Adrenal gland (tissue), 12 donors: ENCODE data around the gene TUBE1. TPM values are rescaled to one million over a fixed set of nuclear protein-coding genes. Genes with fewer than 3 reads are reported as not detected.

Source experiments
- DNase-seq, 7 donors: peaks; one replicate each; pipeline ENCODE4 v3.0.0-alpha.2; 2019 to 2020
- H3K27ac ChIP-seq, 5 donors: fragments of 200-600 bp; sonication (generic) in 4 of 5; 1 replicate in 3 of 5; 2 replicates in 2 of 5; pipeline versions ENCODE4 v1.5.1 to v1.8.0; 2016 to 2020; ENCODE audit warnings: mild to moderate bottlenecking in 1 of 5
- H3K27me3 ChIP-seq: fragments of 200-600 bp; 2 replicates; pipeline ENCODE4 v1.8.0; 2021
- H3K36me3 ChIP-seq, 2 donors: fragments of 200-600 bp; replicated peaks in 1 of 2; 1 replicate in 1 of 2; 2 replicates in 1 of 2; pipeline versions ENCODE4 v1.5.1 to v1.8.0; 2018 to 2022
- H3K4me1 ChIP-seq, 2 donors: fragments of 200-600 bp; replicated peaks in 1 of 2; 1 replicate in 1 of 2; 2 replicates in 1 of 2; pipeline versions ENCODE4 v1.5.1 to v1.8.0; 2018 to 2021
- H3K4me3 ChIP-seq, 4 donors: fragments of 200-600 bp; sonication (generic) in 3 of 4; one replicate each; pipeline ENCODE4 v1.5.1; 2016 to 2018
- H3K9me3 ChIP-seq, 3 donors: fragments of 200-600 bp; sonication (generic) in 1 of 3; replicated peaks in 1 of 3; 1 replicate in 2 of 3; 2 replicates in 1 of 3; pipeline versions ENCODE4 v1.5.1 to v1.8.0; 2016 to 2021
- CTCF ChIP-seq, 6 experiments: fragments of 450-650 bp in 4 of 6; fragments of 200-600 bp in 2 of 6; sonication (generic) in 1 of 6; IDR thresholded peaks; 1 replicate in 5 of 6; 2 replicates in 1 of 6; pipeline versions ENCODE4 v1.5.1 to v1.8.0; 2016 to 2021; ENCODE audit warnings: antibody characterized with exemption in 6 of 6, mild to moderate bottlenecking in 2 of 6, moderate library complexity in 1 of 6
- POLR2A ChIP-seq, 2 donors: fragments of 450-650 bp; IDR thresholded peaks; one replicate each; pipeline ENCODE4 v1.6.1; 2017; ENCODE audit warnings: antibody characterized with exemption in 2 of 2, mild to moderate bottlenecking in 2 of 2, moderate library complexity in 1 of 2
- WGBS, 4 donors: extraction: QIAGEN DNeasy Blood & Tissue Kit in 2 of 4; methylation state at CpG; one replicate each; pipeline versions ENCODE4 v1.1.5 to v1.1.7; 2013 to 2017; 5-methylcytosine and 5-hydroxymethylcytosine counted together
- intact Hi-C, 2 donors: fragments of 100-400 bp; cut with DNase I; formaldehyde crosslinking; loops; one replicate each; pipeline versions ENCODE4 v1.14.1 to v1.15.0; 2022 to 2023
- polyA plus RNA-seq, 3 donors: library from polyadenylated mRNA; stranded (reverse); fragments of 200-250 nt in 2 of 3; fragments of 350-450 nt in 1 of 3; fragmentation: Illumina TruSeq in 1 of 3; extraction: RNeasy Lipid Tissue Mini Kit (QIAGEN cat#74804) in 1 of 3; gene quantifications; one replicate each; pipeline ENCODE4 v1.2.3, GENCODE V29; 2013 to 2014
- total RNA-seq, 9 donors: library from RNA; depleted of rRNA in 4 of 9; stranded (reverse); fragments of >200 nt in 4 of 9; fragments of 120-200 nt in 1 of 9; fragmentation: NEBNext Ultra II Directional in 1 of 9; extraction: Animal tissue kit (Norgen Biotek cat#: 25700) in 1 of 9; gene quantifications; one replicate each; pipeline versions ENCODE4 v1.1.0 to v1.2.4, GENCODE V29; 2013 to 2023
- donor health status: healthy with polysubstance abuse.
- donor health status: Bipolar disorder and iron deficiency.
- donor health status: DM: yes; HTN: yes; CAD: no.
- donor health status: DM: no; HTN: no; CAD: no.
- donor health status: DM: no; HTN: no; CAD: no.
- donor health status: DM: yes; HTN: yes; CAD: no.

TUBE1 gene
- total and polyA plus RNA-seq, 12 donors, result 11.1 to 50.0 (median 19.6) TPM

DNA sequence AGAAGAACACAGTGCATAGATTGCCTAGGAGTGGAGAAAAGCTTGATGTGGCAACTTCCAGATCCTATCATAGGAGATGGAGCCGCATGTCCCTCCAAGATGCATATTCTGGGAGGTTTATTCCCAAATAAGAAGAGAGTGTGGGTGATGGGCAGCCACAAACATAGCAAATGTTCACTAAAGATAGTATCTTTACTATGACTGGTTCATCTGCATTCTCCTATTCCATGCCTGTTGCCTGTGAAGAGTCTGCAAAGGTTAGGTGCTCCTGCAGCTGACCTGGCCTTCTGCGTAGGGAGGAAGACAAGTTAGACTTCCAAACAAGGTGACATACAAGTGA is 47.9 kb downstream of the TUBE1 start:
- H3K4me3 ChIP-seq, result no peak overlapping the region
- H3K27me3 ChIP-seq, result no peaks in the 10 kb centered on the region
- no peak for TF ChIP-seq POLR2A (IDR thresholded peaks at IDR 0.05)
- no peak for TF ChIP-seq CTCF (IDR thresholded peaks at IDR 0.05)
- DNase-seq, result no peak
- H3K4me1 ChIP-seq, result peaks cover 0 to 20% of the 10 kb centered on the region in 2 donors
- H3K36me3 ChIP-seq, result no peaks in the 10 kb centered on the region
- WGBS, 4 donors, result 38 to 86% (median 73%) methylated on average over 2 of the region's 2 CpGs
- H3K9me3 ChIP-seq, result no peaks in the 10 kb centered on the region
- intact Hi-C loops, result no loop called here
- no peak overlapping the region for H3K27ac ChIP-seq

- H3K4me1 ChIP-seq, result peaks cover 0 to 15% of the 10 kb centered on the region in 2 donors
- intact Hi-C loops, result no loop called here
- no peak overlapping the region for H3K4me3 ChIP-seq
- 78 to 87% (median 81%) methylated on average over 15 of the region's 15 CpGs for WGBS, 4 donors
- no peaks in the 10 kb centered on the region for H3K27me3 ChIP-seq
- TF ChIP-seq CTCF (IDR thresholded peaks at IDR 0.05) (no peak), POLR2A (IDR thresholded peaks at IDR 0.05) (no peak)
- H3K9me3 ChIP-seq, result no peaks in the 10 kb centered on the region
- no peak overlapping the region for H3K27ac ChIP-seq
- H3K36me3 ChIP-seq, result no peaks in the 10 kb centered on the region
- no peak for DNase-seq
Measured at GRCh38 chr6:112038756-112039430, 48.4 kb downstream of the TUBE1 start.

GRCh38 chr6:112038268-112038667 is 49.0 kb downstream of the TUBE1 start:
- Histone ChIP-seq H3K4me1 (peaks cover 0 to 15% of the 10 kb centered on the region in 2 donors), H3K4me3 (no peak overlapping the region), H3K27me3 (no peaks in the 10 kb centered on the region), H3K36me3 (no peaks in the 10 kb centered on the region), H3K9me3 (no peaks in the 10 kb centered on the region), H3K27ac (peak overlapping the region in 2 of 5 donors; percentile 28 to 77)
- TF ChIP-seq CTCF (IDR thresholded peaks at IDR 0.05) (no peak), POLR2A (IDR thresholded peaks at IDR 0.05) (no peak)
- intact Hi-C loops, result no loop called here
- DNase-seq, result no peak
- 77 to 83% (median 79%) methylated on average over 5 of the region's 5 CpGs for WGBS, 4 donors

GRCh38 chr6:112037783-112038216 is 49.5 kb downstream of the TUBE1 start:
- Histone ChIP-seq H3K4me3 (no peak overlapping the region), H3K27ac (peak overlapping the region in 2 of 5 donors; percentile 28 to 77)

More at GRCh38 chr6:112037783-112038216, 49.5 kb downstream of the TUBE1 start:
- H3K27me3 ChIP-seq, result no peaks in the 10 kb centered on the region
- intact Hi-C loops, result no loop called here
- H3K9me3 ChIP-seq, result no peaks in the 10 kb centered on the region
- WGBS, 4 donors, result 29 to 49% (median 44%) methylated on average over 6 to 8 of the region's 8 CpGs
- DNase-seq, result peak; percentile 24 to 86 (median 71)
- peaks cover 0 to 15% of the 10 kb centered on the region in 2 donors for H3K4me1 ChIP-seq
- TF ChIP-seq POLR2A (IDR thresholded peaks at IDR 0.05) (no peak), CTCF (IDR thresholded peaks at IDR 0.05) (no peak)
- H3K36me3 ChIP-seq, result no peaks in the 10 kb centered on the region
